HCT116 (cell line): Measurements from ENCODE around the gene MBD3. TPM values are rescaled to one million over a fixed set of nuclear protein-coding genes. Genes with fewer than 3 reads are reported as not detected.

ENCODE experiments used
- ATAC-seq: fragments of 200-7000 bp; cut with Tn5 transposase; 2 replicates; pipeline ENCODE4 v1.9.1; 2020; ENCODE audit warnings: mild to moderate bottlenecking, moderate library complexity
- BruUV-seq: library from RNA; stranded (reverse); fragments of 400-500 nt; replicated peaks from 2 replicates; lab custom pipeline; 2021; lab: Mats Ljungman, UMichigan
- CTCF ChIA-PET: fragments of 300-600 bp; sonication (Branson Sonifier 250); formaldehyde crosslinking; loops from one replicate; lab custom pipeline; 2021; ENCODE audit warnings: antibody characterized with exemption; lab: Charles Lee
- POLR2A ChIA-PET: fragments of 300-600, 350-600 bp; sonication (Branson Sonifier 250); formaldehyde crosslinking; loops from one replicate; lab custom pipeline; 2021; ENCODE audit warnings: antibody characterized with exemption; lab: Charles Lee
- RAD21 ChIA-PET, 2 experiments: fragments of 300-600 bp; sonication (Branson Sonifier 250); formaldehyde crosslinking; loops; one replicate each; lab custom pipeline; 2023; ENCODE audit warnings: low total read pairs in 2 of 2; ENCODE audit not compliant: uncharacterized antibody in 2 of 2, unreplicated experiment in 2 of 2, low non-redundant PET in 1 of 2; lab: Charles Lee
- DNase-seq: peaks from one replicate; pipeline ENCODE4 v3.0.0-alpha.2; 2010; ENCODE audit warnings: low read depth, low spot score
- H2AFZ ChIP-seq: fragments of 200-600 bp; shearing (Covaris generic), sonication (generic); 2 replicates; pipeline ENCODE4 v1.6.1; 2017; ENCODE audit warnings: low read depth, mixed run types, mixed read lengths, antibody characterized with exemption, low read length; ENCODE audit not compliant: poor library complexity, severe bottlenecking
- H3K27ac ChIP-seq: 2 replicates; pipeline ENCODE4 v1.5.1; 2012; ENCODE audit warnings: low read depth, low read length
- H3K27me3 ChIP-seq: fragments of 200-600 bp; sonication (generic); 2 replicates; pipeline ENCODE4 v1.6.1; 2016; ENCODE audit warnings: mixed run types, low read length, mixed read lengths; ENCODE audit not compliant: insufficient read depth
- H3K36me3 ChIP-seq, 2 experiments: fragments of 200-500 bp in 1 of 2; fragments of 200-600 bp in 1 of 2; sonication (Bioruptor generic) in 1 of 2; sonication (generic) in 1 of 2; 2 replicates each; pipeline versions ENCODE4 v1.5.1 to v1.6.1; 2014 to 2016; ENCODE audit warnings: low read length in 2 of 2, inconsistent platforms in 1 of 2, mixed read lengths in 1 of 2, mixed run types in 1 of 2; ENCODE audit not compliant: insufficient read depth in 2 of 2, control insufficient read depth in 1 of 2
- H3K4me1 ChIP-seq, 2 experiments: fragments of 200-600 bp in 1 of 2; sonication (generic) in 1 of 2; 2 replicates each; pipeline versions ENCODE4 v1.5.1 to v1.6.1; 2012 to 2017; ENCODE audit warnings: low read length in 2 of 2, inconsistent platforms in 1 of 2, mild to moderate bottlenecking in 1 of 2, mixed read lengths in 1 of 2, mixed run types in 1 of 2, moderate library complexity in 1 of 2; ENCODE audit not compliant: insufficient read depth in 2 of 2, control insufficient read depth in 1 of 2
- H3K4me2 ChIP-seq: fragments of 200-600 bp; sonication (generic); 2 replicates; pipeline ENCODE4 v1.6.1; 2017; ENCODE audit warnings: mixed run types, low read length, mixed read lengths
- H3K4me3 ChIP-seq, 2 experiments: fragments of 200-600 bp in 1 of 2; sonication (generic) in 1 of 2; replicated peaks in 1 of 2; 2 replicates each; pipeline ENCODE4 v1.5.1; 2011 to 2016; ENCODE audit warnings: low read length in 2 of 2, control low read depth in 1 of 2, low read depth in 1 of 2, mild to moderate bottlenecking in 1 of 2, mixed read lengths in 1 of 2, mixed run types in 1 of 2
- H3K79me2 ChIP-seq: fragments of 200-600 bp; sonication (generic); 2 replicates; pipeline ENCODE4 v1.6.1; 2017; ENCODE audit warnings: mild to moderate bottlenecking, mixed run types, low read length, moderate library complexity, mixed read lengths; ENCODE audit not compliant: insufficient read depth
- H3K9ac ChIP-seq: fragments of 200-600 bp; sonication (generic); 2 replicates; pipeline ENCODE4 v1.6.1; 2016; ENCODE audit warnings: low read length, mixed read lengths
- H3K9me2 ChIP-seq: fragments of 200-600 bp; sonication (generic), shearing (Covaris generic); 2 replicates; pipeline ENCODE4 v1.6.1; 2017; ENCODE audit warnings: mixed run types, mild to moderate bottlenecking, moderate library complexity; ENCODE audit not compliant: insufficient read depth
- H3K9me3 ChIP-seq, 2 experiments: fragments of 200-500 bp in 1 of 2; fragments of 200-600 bp in 1 of 2; sonication (Bioruptor generic) in 1 of 2; sonication (generic) in 1 of 2; 2 replicates each; pipeline ENCODE4 v1.6.1; 2014 to 2017; ENCODE audit warnings: low read length in 2 of 2, mixed read lengths in 2 of 2, inconsistent platforms in 1 of 2, low read depth in 1 of 2, mild to moderate bottlenecking in 1 of 2, mixed run types in 1 of 2, moderate library complexity in 1 of 2; ENCODE audit not compliant: control insufficient read depth in 1 of 2, insufficient read depth in 1 of 2
- H4K20me1 ChIP-seq: fragments of 200-600 bp; sonication (generic), shearing (Covaris generic); 2 replicates; pipeline ENCODE4 v1.6.1; 2017; ENCODE audit warnings: mixed run types, mild to moderate bottlenecking, moderate library complexity; ENCODE audit not compliant: insufficient read depth
- EZH2 ChIP-seq: fragments of 200-600 bp; sonication (generic); IDR thresholded peaks from 2 replicates; pipeline ENCODE4 v1.6.1; 2017; ENCODE audit warnings: antibody characterized with exemption, mixed run types
- POLR2A ChIP-seq: IDR thresholded peaks from 2 replicates; pipeline ENCODE4 v1.7.0; 2011; ENCODE audit warnings: borderline replicate concordance; ENCODE audit not compliant: insufficient read depth, insufficient read length; ENCODE audit errors: extremely low read depth
- TCF7L2 ChIP-seq: IDR thresholded peaks from 2 replicates; pipeline ENCODE4 v1.7.0; 2011; ENCODE audit warnings: borderline replicate concordance, inconsistent platforms; ENCODE audit not compliant: insufficient read depth, insufficient read length; ENCODE audit errors: extremely low read depth
- YY1 ChIP-seq: IDR thresholded peaks from 2 replicates; pipeline ENCODE4 v1.6.1; 2011; ENCODE audit warnings: low read length, low read depth, moderate library complexity, mild to moderate bottlenecking; ENCODE audit not compliant: insufficient replicate concordance; ENCODE audit errors: extremely low read depth
- ZFX ChIP-seq: fragments of 450-650 bp; IDR thresholded peaks from 2 replicates; pipeline ENCODE4 v1.6.1; 2017
- intact Hi-C: fragments of 100-400 bp; cut with micrococcal nuclease; formaldehyde crosslinking; loops from 2 replicates; pipeline ENCODE4 v1.10.0; 2022
- total RNA-seq: library from RNA; stranded (reverse); gene quantifications from one replicate; pipeline ENCODE4 v1.2.1, GENCODE V29; 2021; ENCODE audit not compliant: unreplicated experiment
- TF ChIP-seq, protein P1 (sequence below), 3 experiments: fragments of 200-600 bp in 1 of 3; sonication (generic) in 1 of 3; IDR thresholded peaks in 2 of 3; conservative IDR thresholded peaks in 1 of 3; 2 replicates each; pipeline ENCODE4 v1.5.1; 2012 to 2017; ENCODE audit warnings: low read depth in 2 of 3, low read length in 2 of 3, antibody characterized with exemption in 1 of 3, borderline replicate concordance in 1 of 3, control low read depth in 1 of 3, mild to moderate bottlenecking in 1 of 3, mixed read lengths in 1 of 3, mixed run types in 1 of 3, moderate library complexity in 1 of 3; ENCODE audit not compliant: insufficient read depth in 1 of 3

The MBD3 gene
- total RNA-seq, 1 experiment from 2014 or later: 85.7 TPM

DNA sequence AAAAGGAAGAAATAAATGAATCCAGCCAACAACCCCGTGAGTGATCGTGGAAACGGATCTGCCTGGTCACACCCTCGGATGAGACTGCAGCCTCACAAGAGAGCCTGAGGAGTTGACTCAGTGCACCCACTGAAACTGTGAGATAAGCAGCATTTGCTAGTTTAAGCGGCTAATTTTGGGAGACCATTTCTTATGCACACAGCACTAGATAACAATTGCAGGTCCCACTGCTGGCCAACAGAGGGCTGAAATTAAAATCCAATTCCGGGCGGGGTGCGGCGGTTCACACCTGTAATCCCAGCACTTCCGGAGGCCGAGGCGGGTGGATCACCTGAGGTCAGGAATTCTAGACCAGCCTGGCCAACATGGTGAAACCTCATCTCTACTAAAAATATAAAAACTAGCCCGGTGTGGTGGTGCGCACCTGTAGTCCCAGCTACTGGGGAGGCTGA, 9.0 kb upstream of the MBD3 start:
- TF ChIP-seq EZH2 (no peak), POLR2A (no peak), YY1 (no peak)
- TF ChIP-seq, protein P1, sequence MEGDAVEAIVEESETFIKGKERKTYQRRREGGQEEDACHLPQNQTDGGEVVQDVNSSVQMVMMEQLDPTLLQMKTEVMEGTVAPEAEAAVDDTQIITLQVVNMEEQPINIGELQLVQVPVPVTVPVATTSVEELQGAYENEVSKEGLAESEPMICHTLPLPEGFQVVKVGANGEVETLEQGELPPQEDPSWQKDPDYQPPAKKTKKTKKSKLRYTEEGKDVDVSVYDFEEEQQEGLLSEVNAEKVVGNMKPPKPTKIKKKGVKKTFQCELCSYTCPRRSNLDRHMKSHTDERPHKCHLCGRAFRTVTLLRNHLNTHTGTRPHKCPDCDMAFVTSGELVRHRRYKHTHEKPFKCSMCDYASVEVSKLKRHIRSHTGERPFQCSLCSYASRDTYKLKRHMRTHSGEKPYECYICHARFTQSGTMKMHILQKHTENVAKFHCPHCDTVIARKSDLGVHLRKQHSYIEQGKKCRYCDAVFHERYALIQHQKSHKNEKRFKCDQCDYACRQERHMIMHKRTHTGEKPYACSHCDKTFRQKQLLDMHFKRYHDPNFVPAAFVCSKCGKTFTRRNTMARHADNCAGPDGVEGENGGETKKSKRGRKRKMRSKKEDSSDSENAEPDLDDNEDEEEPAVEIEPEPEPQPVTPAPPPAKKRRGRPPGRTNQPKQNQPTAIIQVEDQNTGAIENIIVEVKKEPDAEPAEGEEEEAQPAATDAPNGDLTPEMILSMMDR (IDR thresholded peaks at IDR 0.05 in 2 of 3, conservative IDR thresholded peaks at IDR 0.05 in 1 of 3; ENCODE audit: borderline replicate concordance in 1 of 3, insufficient read depth in 1 of 3, low read depth in 2 of 3, low read length in 2 of 3): peak in 2 of 3 experiments; percentile 41 to 44; a peak in 4 of 6 replicates
- Histone ChIP-seq H3K79me2 (peaks cover 77% of the 10 kb centered on the region), H3K36me3 (peaks cover 21 to 29% of the 10 kb centered on the region in 2 experiments; a peak in 3 of 4 replicates), H3K4me2 (no peak overlapping the region), H3K9ac (no peak overlapping the region), H3K4me3 (no peak overlapping the region), H3K27ac (0 out of 2 replicates have a peak overlapping the region, but pooled peaks have one; percentile 10), H2AFZ (no peak overlapping the region), H3K27me3 (no peaks in the 10 kb centered on the region), H3K4me1 (peaks cover 15 to 38% of the 10 kb centered on the region in 2 experiments; a peak in 3 of 4 replicates), H3K9me2 (no peaks in the 10 kb centered on the region), H4K20me1 (0 out of 2 replicates have a peak, but pooled peaks cover 3% of the 10 kb centered on the region), H3K9me3 (no peaks in the 10 kb centered on the region)
- CTCF ChIA-PET: no interaction called here
- no TSS peak for BruUV-seq
- ATAC-seq (no peak), DNase-seq (no peak)
- RAD21 ChIA-PET: no interaction called here
- POLR2A ChIA-PET: interaction anchor here (1.0 kb wide), 1 partner anchor 15 kb away, joined by 5 read pairs; no protein-coding TSS in a partner anchor
- intact Hi-C loops: loop anchor here (10.0 kb wide), 1 partner anchor 213 kb away; the partner anchor contains the start of gene ATP8B3

DNA sequence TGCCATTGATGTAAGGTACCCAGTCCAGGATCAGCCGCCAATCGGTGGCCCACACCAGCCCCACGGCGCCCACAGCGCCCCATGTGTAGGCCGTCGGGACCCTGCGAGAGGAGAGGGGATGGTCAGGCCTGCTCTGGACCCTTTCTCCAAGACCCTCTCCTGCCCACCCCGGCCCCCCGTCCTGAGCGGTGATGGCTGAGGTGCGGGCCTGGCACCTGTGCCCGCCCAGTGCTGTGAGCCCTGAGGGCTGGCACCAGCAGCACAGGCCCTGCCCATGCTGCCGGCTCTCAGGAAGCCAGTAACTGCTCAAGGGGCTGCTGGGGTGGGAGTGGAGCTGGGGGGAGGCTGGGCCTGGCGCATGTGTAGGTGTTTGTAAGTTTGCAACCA, 6.8 kb upstream of the MBD3 start:
- intact Hi-C loops: no loop called here
- no peak for ATAC-seq
- Histone ChIP-seq H3K4me2 (no peak overlapping the region), H3K9ac (no peak overlapping the region), H4K20me1 (0 out of 2 replicates have a peak, but pooled peaks cover 3% of the 10 kb centered on the region), H3K9me2 (no peaks in the 10 kb centered on the region), H3K79me2 (peaks cover 69% of the 10 kb centered on the region), H3K27ac (no peak overlapping the region), H3K4me3 (no peak overlapping the region), H3K4me1 (peaks cover 12 to 26% of the 10 kb centered on the region in 2 experiments; a peak in 3 of 4 replicates), H3K27me3 (no peaks in the 10 kb centered on the region), H3K36me3 (peaks cover 22 to 29% of the 10 kb centered on the region in 2 experiments; a peak in 3 of 4 replicates), H2AFZ (no peak overlapping the region), H3K9me3 (no peaks in the 10 kb centered on the region)
- DNase-seq: no peak
- ChIA-PET RAD21 (no interaction called here), CTCF (no interaction called here), POLR2A (no interaction called here)
- no TSS peak for BruUV-seq
- TF ChIP-seq TCF7L2: no peak
- TF ChIP-seq ZFX: 0 out of 2 replicates have a peak, but pooled peaks have one; percentile 10
